Fibroblast of skin of abdomen (primary cell): ENCODE measurements around the gene SVIL. TPM values are rescaled to one million over a fixed set of nuclear protein-coding genes. Genes with fewer than 3 reads are reported as not detected.
A peak's percentile ranks its signal among the peaks of the same experiment; 100 is the strongest.

Experiments
- DNase-seq: peaks from one replicate; pipeline ENCODE4 v3.0.0-alpha.2; 2013
- polyA plus RNA-seq, 2 experiments: library from polyadenylated mRNA; unstranded; fragments of 120-200 nt; gene quantifications; one replicate each; pipeline ENCODE4 v1.2.1, GENCODE V29; 2013; ENCODE audit not compliant: insufficient read length in 2 of 2

The SVIL gene, protein sequence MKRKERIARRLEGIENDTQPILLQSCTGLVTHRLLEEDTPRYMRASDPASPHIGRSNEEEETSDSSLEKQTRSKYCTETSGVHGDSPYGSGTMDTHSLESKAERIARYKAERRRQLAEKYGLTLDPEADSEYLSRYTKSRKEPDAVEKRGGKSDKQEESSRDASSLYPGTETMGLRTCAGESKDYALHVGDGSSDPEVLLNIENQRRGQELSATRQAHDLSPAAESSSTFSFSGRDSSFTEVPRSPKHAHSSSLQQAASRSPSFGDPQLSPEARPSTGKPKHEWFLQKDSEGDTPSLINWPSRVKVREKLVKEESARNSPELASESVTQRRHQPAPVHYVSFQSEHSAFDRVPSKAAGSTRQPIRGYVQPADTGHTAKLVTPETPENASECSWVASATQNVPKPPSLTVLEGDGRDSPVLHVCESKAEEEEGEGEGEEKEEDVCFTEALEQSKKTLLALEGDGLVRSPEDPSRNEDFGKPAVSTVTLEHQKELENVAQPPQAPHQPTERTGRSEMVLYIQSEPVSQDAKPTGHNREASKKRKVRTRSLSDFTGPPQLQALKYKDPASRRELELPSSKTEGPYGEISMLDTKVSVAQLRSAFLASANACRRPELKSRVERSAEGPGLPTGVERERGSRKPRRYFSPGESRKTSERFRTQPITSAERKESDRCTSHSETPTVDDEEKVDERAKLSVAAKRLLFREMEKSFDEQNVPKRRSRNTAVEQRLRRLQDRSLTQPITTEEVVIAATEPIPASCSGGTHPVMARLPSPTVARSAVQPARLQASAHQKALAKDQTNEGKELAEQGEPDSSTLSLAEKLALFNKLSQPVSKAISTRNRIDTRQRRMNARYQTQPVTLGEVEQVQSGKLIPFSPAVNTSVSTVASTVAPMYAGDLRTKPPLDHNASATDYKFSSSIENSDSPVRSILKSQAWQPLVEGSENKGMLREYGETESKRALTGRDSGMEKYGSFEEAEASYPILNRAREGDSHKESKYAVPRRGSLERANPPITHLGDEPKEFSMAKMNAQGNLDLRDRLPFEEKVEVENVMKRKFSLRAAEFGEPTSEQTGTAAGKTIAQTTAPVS (N-terminal part only)
- 6.5 TPM for polyA plus RNA-seq (2013, experiment 1 of 2; ENCODE audit: insufficient read length)
- 5.3 TPM for polyA plus RNA-seq (2013, experiment 2 of 2; ENCODE audit: insufficient read length)

DNA sequence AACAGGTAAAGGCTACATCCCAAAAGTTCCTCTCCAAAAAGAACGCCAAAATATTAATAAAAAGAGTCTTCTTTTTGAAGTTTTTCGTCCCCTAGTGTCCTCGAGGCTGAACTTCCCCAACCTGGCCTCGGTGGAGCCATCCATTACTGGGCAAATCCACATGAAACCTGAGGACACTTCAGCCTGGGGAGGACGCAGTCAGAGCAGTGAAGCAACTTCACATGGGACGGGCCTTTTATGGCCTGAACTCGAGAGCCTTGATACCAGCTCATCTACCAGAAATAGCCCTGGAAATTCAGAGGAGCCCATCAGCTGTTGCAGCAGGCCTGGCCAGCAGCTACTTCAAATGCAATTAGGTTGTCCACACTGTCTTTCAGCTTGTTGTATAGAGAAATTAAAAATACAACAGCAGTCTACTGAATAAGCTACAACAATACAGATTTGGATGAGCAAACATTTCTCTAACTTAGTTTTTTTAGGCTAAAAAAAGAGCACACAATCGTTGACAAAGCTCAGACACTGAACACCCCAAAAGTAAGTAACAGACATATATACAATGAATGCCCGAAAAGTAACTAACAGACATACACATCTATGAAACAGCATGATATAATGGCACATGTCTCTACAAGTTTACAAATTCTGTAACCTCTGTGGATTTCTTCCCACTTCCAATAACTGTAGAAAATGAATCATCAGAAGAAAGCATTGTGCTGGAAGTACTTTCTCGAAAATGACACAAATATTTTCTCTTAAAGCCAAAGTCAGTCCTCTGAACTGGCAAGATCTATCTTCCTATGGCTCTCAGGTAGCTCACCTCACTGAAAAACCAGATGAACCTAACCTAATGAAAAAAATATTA, at the start of gene SVIL:
SVIL (minus strand) TSS at position 208 of the 862 bp plus-strand sequence. CDS start 79,913 bp downstream, outside the sequence.
- peak; percentile 48 for DNase-seq

DNA sequence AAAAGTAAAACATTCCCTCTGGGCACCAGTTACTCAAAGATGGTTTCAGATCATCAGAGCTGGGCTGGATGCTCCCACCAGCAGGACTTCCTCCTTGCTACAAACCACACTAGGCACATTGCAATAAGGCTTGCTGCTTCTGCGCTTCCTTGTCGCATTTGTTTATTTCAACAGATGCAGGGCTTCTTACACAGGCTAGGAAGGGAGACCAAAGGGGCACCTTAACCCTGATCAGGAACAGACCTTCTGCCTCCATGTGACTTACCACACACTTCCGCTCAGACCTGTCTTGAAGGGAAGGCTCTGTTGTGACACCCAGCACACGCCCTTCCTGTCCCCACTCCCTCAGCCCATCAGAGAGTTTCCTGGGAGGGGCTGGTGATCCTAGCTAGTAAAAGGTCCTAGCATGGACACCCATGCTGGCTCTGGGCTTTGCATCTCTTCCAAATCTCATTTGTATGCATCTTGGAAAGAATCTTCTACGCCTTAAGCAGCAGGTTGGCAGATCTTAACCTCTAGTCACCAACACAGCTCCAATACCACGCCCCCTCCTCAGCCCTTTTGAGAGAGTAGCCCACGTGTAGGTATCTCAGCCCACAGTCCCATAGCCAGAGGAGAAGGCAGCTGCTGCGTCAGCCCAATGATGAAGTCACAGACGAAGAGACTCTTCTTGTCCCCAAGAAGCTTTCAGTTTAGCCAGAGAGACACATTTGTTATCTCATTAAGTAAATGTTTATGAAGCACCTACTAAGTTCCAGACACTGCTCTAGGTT, 47.1 kb upstream of the SVIL start:
- DNase-seq, result no peak

DNA sequence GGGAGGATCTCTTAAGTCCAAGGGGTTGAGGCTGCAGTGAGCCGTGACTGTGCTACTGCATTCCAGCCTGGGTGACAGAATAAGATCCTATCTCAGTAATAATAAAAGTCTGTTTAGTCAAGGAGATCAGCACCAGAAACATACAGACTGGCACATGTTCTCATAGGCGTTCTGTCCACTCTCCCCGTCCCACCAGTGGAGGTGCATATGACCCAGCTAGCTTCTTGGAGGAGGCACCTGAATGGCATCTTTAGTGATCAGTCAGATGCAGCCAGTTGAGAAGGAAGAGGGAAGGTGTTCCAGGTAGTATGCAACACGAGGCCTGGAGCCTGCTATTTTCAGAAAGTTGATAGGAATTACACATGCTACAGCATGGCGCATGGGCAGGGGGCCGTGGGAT, 45.3 kb upstream of the SVIL start:
- DNase-seq, result no peak

DNA sequence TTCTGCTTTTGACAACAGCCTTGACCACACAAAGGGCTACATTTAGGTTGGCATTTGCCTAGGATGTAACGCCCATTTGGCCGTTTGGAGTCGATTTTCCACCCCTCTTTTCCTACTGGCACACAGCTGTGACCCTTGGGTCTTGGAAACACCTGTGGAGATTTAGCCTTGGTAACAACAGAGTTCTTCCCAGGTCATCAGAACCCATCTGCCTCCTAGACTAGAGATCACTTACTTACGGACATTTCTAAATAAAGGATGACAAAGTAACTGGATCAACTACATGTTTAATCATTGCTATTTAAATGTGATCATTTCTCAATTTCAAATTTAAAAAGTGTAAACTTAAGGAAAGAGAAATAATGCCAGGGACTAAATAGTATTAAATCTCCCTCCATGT, 42.0 kb upstream of the SVIL start:
- DNase-seq, result no peak

DNA sequence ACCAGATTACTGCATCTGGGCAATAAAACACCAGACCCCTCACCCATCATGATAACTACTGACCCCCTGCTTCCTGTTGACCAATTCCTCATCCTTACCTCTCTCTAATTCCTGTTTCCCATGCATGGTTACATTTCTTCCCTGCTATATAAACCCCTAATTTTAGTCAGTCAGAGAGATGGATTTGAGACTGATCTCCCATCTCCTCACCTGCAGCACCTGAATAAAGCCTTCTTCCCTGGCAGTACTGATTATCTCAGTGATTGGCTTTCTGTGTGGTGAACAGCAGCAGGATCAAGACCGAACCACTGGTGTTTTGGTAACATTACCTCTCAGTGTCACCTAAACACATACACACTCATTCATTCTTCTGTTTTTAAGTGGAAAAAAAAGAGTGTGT, 41.2 kb upstream of the SVIL start:
- no peak for DNase-seq

DNA sequence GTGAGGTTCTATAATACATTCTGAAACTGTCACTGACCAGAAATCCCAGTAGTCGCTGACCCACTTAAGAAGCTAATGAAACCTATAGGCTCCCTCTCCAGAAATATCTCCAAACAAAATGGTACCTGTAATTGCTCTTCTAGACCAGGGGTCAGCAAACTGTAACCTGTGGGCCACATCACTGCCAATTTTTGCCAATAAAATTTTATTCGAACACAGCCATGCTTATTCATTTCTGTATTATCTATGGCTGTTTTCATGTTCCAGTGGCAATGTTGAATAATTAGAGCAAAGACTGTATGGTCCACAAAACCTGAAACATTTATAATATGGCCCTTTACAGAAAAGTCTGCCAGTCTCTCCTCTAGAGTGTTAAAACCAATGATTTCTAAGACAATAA, 37.2 kb upstream of the SVIL start:
- DNase-seq, result no peak

DNA sequence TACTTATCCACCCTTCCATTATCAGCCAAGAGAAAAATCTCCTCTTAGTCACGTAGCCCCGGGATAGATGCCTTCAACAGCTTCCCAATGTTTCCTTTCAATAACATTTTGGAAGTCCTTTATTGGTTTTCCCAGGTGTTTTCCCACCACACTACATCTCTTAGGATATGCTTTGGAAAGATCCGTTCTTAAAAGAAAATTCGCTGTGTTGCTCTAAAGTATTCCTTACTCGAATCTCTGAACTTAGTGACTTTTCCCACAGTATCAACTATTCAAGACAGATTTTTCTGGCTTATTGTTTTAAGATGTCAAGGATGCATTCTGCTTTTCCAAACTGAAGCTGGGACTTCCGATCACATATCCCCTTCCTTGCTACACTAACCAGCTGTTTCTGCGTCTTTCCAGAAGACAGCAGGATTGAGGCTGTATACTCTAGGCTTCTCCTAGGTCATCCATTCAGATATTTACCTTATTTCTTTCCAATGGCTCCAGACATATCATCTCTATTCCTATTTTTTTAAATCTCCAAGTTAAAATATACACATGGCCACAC, 36.5 kb upstream of the SVIL start:
- DNase-seq, result no peak

DNA sequence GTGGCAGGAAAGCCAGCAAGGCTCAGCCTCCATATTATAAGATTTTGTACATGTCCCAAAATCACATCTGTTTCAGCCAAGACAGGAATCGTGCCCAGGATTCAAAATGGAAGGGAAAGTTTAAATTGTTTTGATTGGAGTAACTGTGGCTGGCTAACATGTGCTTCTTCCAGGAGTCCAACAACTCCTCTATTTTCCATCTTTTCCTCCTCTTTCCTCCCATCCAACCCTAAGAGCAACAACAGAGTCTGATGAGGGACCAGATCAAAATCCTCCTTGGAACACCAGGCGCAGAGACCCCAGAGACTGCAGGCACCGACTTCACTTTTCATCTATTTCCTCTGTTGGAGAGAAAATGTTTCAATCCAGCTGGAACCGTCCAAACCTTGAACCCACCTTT, 36.0 kb upstream of the SVIL start:
- no peak for DNase-seq

DNA sequence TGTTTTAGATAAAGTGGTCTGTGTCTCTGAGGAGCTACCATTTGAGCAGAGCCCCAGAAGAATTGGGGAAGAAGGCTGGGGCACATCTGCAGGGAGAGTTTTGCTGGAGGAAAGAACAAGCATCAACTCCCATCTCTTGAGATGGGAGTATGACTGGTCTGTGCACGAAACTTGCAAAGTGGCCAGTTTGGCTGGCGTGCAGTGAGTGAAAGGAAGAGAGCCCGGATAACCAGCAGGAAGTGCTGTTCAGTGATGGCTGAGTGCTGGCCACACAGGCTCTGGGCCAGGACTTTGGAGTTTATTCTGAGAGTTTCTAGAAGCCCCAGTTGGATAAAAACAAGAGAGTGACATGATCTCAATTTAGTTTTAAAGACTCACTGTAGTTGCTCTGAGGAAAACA, 34.4 kb upstream of the SVIL start:
- DNase-seq, result no peak

DNA sequence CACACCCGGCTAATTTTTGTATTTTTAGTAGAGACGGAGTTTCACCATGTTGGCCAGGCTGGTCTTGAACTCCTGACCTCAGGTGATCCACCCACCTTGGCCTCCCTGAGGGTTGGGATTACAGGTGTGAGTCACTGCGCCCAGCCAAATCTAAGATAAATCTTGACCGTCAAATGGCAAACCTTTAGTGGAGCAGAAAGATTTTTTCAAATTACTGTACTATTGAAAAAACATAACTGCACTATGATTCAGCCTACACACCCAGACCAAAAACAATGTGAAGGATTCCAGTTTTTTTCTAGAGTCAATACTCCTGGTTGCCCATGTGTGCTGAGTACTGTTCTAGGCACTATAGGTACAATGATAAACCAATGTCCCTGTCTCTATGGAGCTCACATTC, 33.9 kb upstream of the SVIL start:
- DNase-seq, result peak; percentile 30

DNA sequence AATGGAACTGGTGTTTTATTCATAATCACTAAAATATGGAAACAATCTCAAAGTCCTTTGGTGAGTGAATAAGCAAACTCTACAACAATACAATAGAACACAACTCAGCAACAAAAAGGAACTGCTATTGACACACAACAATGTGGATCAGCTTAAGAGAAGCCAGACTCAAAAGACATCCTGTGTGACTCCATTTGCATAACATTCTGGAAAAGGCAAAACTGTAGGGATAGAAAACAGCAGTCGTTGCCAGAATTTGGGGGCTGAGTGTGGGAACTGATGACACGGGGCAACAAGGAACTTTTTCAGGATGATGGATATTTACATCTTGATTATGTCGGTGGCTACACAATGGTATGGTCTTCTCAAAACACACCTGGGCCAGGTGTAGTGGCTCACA, 32.4 kb upstream of the SVIL start:
- DNase-seq, result no peak

DNA sequence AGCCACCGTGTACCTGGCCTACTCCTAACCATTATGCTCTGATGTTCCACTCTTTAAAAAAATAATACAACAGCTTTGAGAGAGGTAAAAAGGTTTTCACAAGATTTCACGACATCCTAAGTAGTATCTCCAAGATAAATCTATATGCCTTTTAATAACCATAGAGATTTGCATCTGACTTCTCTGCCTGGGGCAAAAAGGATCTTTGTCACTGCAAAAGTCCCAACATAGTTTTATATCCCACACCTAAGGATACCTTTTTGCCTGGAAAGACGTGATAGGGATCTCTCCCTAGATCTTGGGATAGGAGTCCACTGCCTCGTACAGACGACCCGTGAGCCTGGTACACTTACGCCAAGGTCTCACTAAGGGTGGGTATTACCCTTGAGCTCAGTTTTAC, 31.4 kb upstream of the SVIL start:
- no peak for DNase-seq

DNA sequence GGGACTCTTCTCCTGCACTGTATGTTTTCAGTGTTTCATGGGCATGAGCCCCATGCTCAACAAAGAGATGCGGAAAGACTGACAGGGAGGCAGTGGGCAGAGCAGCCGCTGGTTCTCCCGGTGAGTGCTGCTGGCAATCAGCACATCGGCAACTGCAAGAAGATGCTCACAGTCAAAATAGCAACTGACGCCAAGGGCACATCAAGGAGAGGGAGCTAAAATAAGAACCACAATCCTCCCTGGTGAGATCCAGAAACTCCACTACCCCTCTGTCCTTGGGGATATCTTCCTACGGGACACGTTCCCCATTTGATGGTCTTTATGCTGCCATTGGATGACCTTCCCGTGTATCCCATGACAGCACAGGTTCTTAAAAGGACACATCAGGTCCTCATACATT, 28.9 kb upstream of the SVIL start:
- DNase-seq, result no peak

DNA sequence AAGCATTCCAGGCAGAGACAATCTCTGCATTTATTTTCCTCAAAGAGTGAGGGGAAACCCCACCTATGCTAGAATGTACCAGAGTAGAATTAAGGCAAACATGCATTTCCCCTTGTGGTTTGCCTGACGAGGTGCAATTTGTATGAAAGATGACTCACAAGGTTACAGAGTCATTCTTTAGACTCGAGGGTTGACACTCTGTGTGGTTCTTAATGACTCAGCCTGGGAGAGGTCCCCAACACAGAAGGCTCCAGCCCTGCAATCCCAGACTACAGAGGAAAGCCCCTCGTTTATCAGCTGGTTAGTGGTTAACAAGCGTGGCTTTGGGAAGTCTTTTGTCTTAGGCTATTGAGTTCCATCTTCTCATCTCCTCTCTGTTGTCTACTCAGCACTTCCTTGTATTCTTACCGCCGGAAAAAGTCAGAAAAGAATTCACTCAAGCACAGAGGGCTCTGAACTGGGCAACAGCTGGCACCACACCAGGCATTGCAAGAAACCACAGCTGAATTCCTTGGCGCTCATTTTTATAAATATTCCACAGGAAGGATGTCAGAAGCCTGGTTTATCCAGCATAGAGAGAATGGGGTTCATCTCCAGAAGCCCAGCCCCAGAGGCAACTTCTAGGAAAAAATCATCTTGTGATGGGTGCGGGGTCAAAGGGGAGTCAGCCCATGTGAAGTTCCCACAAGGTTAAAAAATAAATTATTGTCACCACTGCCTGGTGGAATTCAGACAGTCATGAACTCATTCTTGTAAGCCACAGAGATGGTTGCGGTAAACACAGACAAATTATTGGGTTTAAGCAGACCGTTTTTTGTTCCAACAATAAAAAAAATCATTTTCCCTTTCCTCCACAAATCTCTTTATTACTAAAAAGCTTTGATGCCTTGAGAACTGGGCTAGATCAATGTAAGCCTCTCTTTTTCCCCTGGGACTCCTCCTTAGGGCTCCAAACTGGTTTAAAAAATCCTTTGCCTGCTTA, 24.5 kb upstream of the SVIL start:
- peak; percentile 100 for DNase-seq

DNA sequence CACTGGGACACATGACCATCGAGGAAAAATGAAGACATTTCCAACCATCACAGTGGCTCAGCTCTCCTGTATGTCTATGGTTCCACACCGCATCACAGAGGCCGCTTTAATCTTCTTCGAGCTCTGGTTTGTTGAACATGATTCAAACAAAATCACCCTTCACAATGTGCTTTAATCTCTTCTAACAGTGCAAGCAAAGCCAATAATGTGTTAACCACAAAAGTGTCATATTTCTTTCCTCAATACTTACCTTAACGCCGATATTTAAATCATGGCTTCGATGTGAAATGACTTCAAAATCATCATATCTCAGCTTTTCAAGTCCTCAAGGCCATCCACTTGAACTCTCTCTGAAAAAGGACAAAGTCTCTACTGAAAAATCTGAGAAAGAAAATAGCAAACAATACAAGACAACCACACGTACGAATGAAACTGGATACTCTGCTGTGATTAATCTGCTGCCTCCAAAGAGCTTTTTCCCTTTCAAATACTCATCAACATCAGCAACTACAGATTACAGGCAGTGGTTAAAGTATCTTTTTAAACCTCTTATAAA, 23.0 kb upstream of the SVIL start:
- DNase-seq, result no peak

DNA sequence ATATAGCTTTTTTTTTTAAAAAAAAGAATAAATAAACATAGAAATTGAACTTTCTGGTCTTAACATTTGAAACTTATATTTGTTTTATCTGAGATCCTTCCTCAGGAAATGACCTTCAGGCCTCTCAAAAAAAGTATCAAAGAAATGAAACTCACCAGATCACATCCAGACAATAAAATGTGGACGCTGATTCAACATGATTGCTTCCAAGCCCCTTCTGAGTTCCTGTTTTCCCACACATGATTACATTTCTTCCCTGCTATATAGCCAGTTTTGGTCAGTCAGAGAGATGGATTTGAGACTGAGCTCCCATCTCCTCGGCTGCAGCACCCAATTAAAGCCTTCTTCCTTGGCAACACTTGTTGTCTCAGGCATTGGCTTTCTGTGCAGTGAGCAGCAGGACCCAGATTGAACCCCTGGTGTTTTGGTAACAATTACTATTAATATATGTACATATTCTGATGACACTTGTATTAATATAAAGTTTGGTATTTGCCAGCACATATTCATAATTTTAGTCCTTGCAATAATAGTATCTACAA, 21.8 kb upstream of the SVIL start:
- DNase-seq, result no peak

DNA sequence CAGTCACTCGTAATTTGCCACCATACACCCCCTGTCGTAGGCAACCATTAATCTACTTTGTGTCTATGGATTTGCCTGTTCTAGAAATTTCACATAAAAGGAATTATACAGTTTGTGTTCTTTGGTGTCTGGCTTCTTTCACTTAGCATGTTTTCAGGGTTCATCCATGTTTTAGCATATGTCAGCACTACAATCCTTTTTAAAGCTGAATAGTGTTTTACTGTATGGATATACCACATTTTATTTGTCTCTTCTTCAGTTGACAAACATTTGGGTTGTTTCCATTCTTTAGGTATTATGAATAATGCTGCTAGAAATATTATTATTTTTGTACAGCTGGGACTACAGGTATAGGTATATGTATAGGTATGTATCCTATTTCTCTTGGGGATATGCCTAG, 17.4 kb upstream of the SVIL start:
- no peak for DNase-seq

DNA sequence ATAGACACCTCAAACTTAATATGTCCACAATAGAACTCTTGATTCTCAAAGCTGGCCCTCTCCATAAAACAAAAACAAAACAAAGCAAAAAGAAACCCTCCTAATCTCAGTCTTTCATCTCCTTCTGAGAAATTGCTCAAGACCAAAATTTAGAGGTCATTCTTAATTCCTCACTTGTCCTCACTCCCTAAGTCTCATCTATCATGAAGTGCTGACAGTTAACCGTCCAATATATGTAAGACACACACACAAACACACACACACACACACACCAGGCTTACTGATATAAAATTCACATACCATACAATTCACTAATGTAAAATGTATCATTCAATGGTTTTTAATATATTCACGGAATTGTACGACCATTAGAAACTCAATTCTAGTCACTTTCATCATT, 17.0 kb upstream of the SVIL start:
- DNase-seq, result peak; percentile 21

DNA sequence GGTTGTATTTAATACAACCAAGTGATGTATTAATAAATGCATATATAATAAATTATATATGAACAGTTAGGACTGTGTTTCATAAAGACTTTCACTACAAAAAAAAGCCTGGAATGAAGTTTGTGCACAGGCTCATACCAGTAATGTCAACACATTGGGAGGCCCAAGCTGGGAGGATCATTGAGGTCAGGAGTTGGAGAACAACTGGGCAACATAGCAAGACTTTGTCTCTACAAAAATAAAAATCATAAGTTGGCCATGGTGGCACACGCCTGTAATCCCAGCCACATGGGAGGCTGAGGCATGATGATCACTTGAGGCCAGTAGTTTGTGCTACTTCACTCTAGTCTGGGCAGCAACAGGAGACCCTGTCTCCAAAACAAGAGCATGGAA, 15.8 kb upstream of the SVIL start:
- no peak for DNase-seq
